ENCODE data around the gene ADARB1. TPM values are rescaled to one million over a fixed set of nuclear protein-coding genes. Genes with fewer than 3 reads are reported as not detected.

The ADARB1 gene
- polyA plus RNA-seq, 1 donor (not counting 4 experiments of a cell fraction or from before 2014, with no cell fraction given), result 13.0 TPM

DNA sequence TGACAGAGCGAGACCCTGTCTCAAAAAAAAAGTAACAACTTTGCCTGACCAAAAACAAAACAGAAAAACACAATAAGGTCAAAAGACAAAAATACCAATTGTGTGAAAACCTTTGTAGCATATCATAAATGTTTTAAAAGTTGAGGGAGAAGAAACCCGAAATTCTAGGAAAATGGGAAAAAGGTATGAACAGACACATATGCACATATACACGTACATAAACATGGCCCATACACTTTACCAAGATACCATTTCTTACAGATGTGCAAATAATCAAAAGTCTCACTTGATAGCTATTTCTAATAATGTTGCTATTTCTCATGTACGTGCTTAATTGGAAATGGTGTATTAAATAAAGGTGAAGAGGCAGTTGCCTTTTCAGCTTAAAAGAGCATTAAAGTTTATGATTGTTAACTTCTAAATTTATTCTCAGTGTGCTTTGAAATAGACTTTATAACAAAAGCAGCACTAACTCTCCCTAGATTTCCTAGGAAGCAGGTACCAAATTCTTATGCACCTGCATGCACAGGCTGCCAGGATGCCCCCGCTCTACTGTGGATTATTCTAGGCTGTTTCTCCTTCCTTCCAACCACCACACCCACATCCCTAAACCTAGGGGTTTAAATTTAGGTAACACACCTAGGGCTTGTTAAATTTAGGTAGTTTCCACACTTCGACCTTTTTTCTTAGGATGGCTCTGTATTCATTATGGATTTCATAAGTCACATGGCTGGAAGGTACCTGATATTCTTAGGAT lies 33.8 kb downstream of the ADARB1 start:
- FAIRE-seq (no peak), DNase-seq (ENCODE audit: low read depth, low spot score) (no peak)
- TF ChIP-seq EZH2 (IDR thresholded peaks at IDR 0.05; ENCODE audit: low read length), result no peak
- TF ChIP-seq, protein P1, sequence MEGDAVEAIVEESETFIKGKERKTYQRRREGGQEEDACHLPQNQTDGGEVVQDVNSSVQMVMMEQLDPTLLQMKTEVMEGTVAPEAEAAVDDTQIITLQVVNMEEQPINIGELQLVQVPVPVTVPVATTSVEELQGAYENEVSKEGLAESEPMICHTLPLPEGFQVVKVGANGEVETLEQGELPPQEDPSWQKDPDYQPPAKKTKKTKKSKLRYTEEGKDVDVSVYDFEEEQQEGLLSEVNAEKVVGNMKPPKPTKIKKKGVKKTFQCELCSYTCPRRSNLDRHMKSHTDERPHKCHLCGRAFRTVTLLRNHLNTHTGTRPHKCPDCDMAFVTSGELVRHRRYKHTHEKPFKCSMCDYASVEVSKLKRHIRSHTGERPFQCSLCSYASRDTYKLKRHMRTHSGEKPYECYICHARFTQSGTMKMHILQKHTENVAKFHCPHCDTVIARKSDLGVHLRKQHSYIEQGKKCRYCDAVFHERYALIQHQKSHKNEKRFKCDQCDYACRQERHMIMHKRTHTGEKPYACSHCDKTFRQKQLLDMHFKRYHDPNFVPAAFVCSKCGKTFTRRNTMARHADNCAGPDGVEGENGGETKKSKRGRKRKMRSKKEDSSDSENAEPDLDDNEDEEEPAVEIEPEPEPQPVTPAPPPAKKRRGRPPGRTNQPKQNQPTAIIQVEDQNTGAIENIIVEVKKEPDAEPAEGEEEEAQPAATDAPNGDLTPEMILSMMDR (optimal IDR thresholded peaks at IDR 0.05 in 1 of 3, IDR thresholded peaks at IDR 0.05 in 1 of 3, conservative IDR thresholded peaks at IDR 0.05 in 1 of 3; ENCODE audit: extremely low read depth in 1 of 3, insufficient read depth in 2 of 3, low read length in 3 of 3), result no peak
- H3K27ac ChIP-seq (ENCODE audit: control insufficient read depth, insufficient read depth, low read length), result no peak overlapping the region
- H4K20me1 ChIP-seq (ENCODE audit: control insufficient read depth, extremely low read depth, insufficient read depth, low read length), result peaks cover 6% of the 10 kb centered on the region
- peaks cover 12% of the 10 kb centered on the region for H3K4me1 ChIP-seq (ENCODE audit: control insufficient read depth, extremely low read depth, insufficient read depth, low read length)
- H3K4me2 ChIP-seq (ENCODE audit: control insufficient read depth, extremely low read depth, insufficient read depth, low read depth, low read length), result no peak overlapping the region
- H2AFZ ChIP-seq (ENCODE audit: control insufficient read depth, low read length), result no peak overlapping the region
- H3K4me3 ChIP-seq (ENCODE audit: control insufficient read depth in 2 of 3, extremely low read depth in 1 of 3, insufficient read depth in 2 of 3, low read depth in 1 of 3, low read length in 3 of 3), result no peak overlapping the region
- peaks cover 33% of the 10 kb centered on the region for H3K79me2 ChIP-seq (ENCODE audit: control insufficient read depth, insufficient read depth, low read length)
- dilution Hi-C loops (cut with MboI; ENCODE audit: extremely low pct_ligation_motif_present, low sequenced_read_pairs), result no loop called here
- no peaks in the 10 kb centered on the region for H3K9me3 ChIP-seq (ENCODE audit: control insufficient read depth, low read depth, low read length)
- no peak overlapping the region for H3K9ac ChIP-seq (ENCODE audit: control insufficient read depth, extremely low read depth, insufficient read depth, low read length)
- H3K27me3 ChIP-seq (ENCODE audit: control insufficient read depth, extremely low read depth, insufficient read depth, low read length), result no peaks in the 10 kb centered on the region
- H3K36me3 ChIP-seq (ENCODE audit: control insufficient read depth in 2 of 2, extremely low read depth in 1 of 2, insufficient read depth in 2 of 2, low read length in 2 of 2), result no peaks in the 10 kb centered on the region
- H3K9me1 ChIP-seq (ENCODE audit: control insufficient read depth, extremely low read depth, insufficient read depth, low read length), result peaks cover 2% of the 10 kb centered on the region

DNA sequence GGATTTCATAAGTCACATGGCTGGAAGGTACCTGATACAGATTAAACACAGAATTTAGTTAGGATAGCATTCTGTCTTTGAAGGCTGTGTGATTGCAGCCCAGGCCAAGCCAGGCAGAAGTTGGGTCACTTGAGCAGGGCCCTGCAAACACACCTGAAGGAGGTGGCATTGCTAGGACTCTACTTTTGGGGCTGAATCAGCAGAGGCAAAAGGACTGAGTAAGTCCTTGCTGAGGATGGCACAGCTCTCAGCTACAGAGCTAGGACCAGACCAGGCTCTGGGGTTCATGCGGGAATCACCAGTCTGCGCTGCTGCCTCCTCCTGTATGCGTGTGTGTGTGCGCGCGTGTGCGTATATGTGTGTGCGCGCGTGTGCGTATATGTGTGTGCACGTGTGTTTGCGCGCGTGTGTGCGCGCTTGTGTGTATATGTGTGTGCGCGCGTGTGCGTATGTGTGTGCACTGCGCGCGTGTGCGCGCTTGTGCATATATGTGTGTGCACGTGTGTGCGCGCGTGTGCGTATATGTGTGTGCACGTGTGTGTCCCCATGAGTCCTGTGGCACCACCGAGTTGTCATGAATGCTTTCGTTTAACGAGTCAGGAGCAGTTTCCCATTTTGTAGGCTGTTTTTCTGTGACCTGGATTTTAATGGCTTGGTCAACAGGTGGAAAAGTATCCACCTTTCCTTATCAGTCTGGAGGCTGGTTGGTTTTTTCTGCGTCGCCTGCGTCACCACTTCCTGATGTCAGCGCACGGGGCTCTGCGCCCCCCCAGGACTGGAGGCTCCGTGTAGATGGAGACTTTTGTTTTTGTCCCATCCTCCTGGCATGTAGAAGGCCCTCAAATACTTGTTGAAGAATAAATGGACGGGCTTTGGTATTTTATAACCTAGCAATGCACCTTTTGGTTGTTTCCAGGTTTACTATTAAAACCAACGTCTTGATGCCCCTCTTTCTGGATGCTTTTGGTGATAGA lies 34.7 kb downstream of the ADARB1 start:
- H4K20me1 ChIP-seq (ENCODE audit: control insufficient read depth, extremely low read depth, insufficient read depth, low read length), result peaks cover 6% of the 10 kb centered on the region
- H3K9me3 ChIP-seq (ENCODE audit: control insufficient read depth, low read depth, low read length), result no peaks in the 10 kb centered on the region
- DNase-seq (ENCODE audit: low read depth, low spot score) (no peak), FAIRE-seq (no peak)
- TF ChIP-seq EZH2 (IDR thresholded peaks at IDR 0.05; ENCODE audit: low read length), result no peak
- TF ChIP-seq, protein P1 (optimal IDR thresholded peaks at IDR 0.05 in 1 of 3, IDR thresholded peaks at IDR 0.05 in 1 of 3, conservative IDR thresholded peaks at IDR 0.05 in 1 of 3; ENCODE audit: extremely low read depth in 1 of 3, insufficient read depth in 2 of 3, low read length in 3 of 3), result no peak
- no peaks in the 10 kb centered on the region for H3K27me3 ChIP-seq (ENCODE audit: control insufficient read depth, extremely low read depth, insufficient read depth, low read length)
- H3K27ac ChIP-seq (ENCODE audit: control insufficient read depth, insufficient read depth, low read length), result no peak overlapping the region
- H3K79me2 ChIP-seq (ENCODE audit: control insufficient read depth, insufficient read depth, low read length), result peaks cover 29% of the 10 kb centered on the region
- peaks cover 8% of the 10 kb centered on the region for H3K4me1 ChIP-seq (ENCODE audit: control insufficient read depth, extremely low read depth, insufficient read depth, low read length)
- H3K36me3 ChIP-seq (ENCODE audit: control insufficient read depth in 2 of 2, extremely low read depth in 1 of 2, insufficient read depth in 2 of 2, low read length in 2 of 2), result no peaks in the 10 kb centered on the region
- peaks cover 2% of the 10 kb centered on the region for H3K9me1 ChIP-seq (ENCODE audit: control insufficient read depth, extremely low read depth, insufficient read depth, low read length)
- H2AFZ ChIP-seq (ENCODE audit: control insufficient read depth, low read length), result no peak overlapping the region
- H3K4me2 ChIP-seq (ENCODE audit: control insufficient read depth, extremely low read depth, insufficient read depth, low read depth, low read length), result no peak overlapping the region
- H3K4me3 ChIP-seq (ENCODE audit: control insufficient read depth in 2 of 3, extremely low read depth in 1 of 3, insufficient read depth in 2 of 3, low read depth in 1 of 3, low read length in 3 of 3), result no peak overlapping the region
- dilution Hi-C loops (cut with MboI; ENCODE audit: extremely low pct_ligation_motif_present, low sequenced_read_pairs), result no loop called here
- no peak overlapping the region for H3K9ac ChIP-seq (ENCODE audit: control insufficient read depth, extremely low read depth, insufficient read depth, low read length)
